Stimulated activated CD8-positive, alpha-beta memory T cell treated with anti-CD3 and anti-CD28 coated beads, Interleukin-7, amount 100 ng/mL, for 1 hour (primary cell): ENCODE data around the gene GSE1.

Experiments
- DNase-seq, 2 donors: peaks; one replicate each; pipeline ENCODE4 v3.0.0-alpha.2; 2020; ENCODE audit warnings: low read depth in 2 of 2

GSE1 gene

GRCh38 chr16:85658504-85659326 lies 45.6 kb downstream of the GSE1 start:
- DNase-seq = no peak

GRCh38 chr16:85659336-85659735 lies 46.2 kb downstream of the GSE1 start:
- no peak for DNase-seq

GRCh38 chr16:85659805-85660511 lies 46.8 kb downstream of the GSE1 start:
- peak; percentile 14 to 47 for DNase-seq

- DNase-seq = no peak
Observed at GRCh38 chr16:85660843-85661739, 48.0 kb downstream of the GSE1 start.

- no peak for DNase-seq
Observed at GRCh38 chr16:85661740-85662481, 48.8 kb downstream of the GSE1 start.

GRCh38 chr16:85662482-85662812 lies 49.3 kb downstream of the GSE1 start:
- DNase-seq = no peak

GRCh38 chr16:85662976-85663830 lies 50.1 kb downstream of the GSE1 start:
- DNase-seq = no peak

- no peak for DNase-seq
Observed at GRCh38 chr16:85663891-85664321, 50.8 kb downstream of the GSE1 start.

GRCh38 chr16:85664580-85665372 lies 51.7 kb downstream of the GSE1 start:
- no peak for DNase-seq

- no peak for DNase-seq
Observed at GRCh38 chr16:85665373-85665740, 52.2 kb downstream of the GSE1 start.

GRCh38 chr16:85665929-85666328 lies 52.8 kb downstream of the GSE1 start:
- DNase-seq = no peak

- no peak for DNase-seq
Observed at GRCh38 chr16:85667261-85667660, 54.1 kb downstream of the GSE1 start.

- DNase-seq = no peak
Observed at GRCh38 chr16:85667841-85668413, 54.8 kb downstream of the GSE1 start.

GRCh38 chr16:85668676-85669424 lies 55.7 kb downstream of the GSE1 start:
- no peak for DNase-seq

- no peak for DNase-seq
Observed at GRCh38 chr16:85670840-85671239, 57.7 kb downstream of the GSE1 start.

- no peak for DNase-seq
Observed at GRCh38 chr16:85673529-85674417, 60.7 kb downstream of the GSE1 start.

- DNase-seq = no peak
Observed at GRCh38 chr16:85674418-85674755, 61.3 kb downstream of the GSE1 start.

- DNase-seq = no peak
Observed at GRCh38 chr16:85674828-85675227, 61.7 kb downstream of the GSE1 start.
